Sigmoid colon (tissue), 4 donors: ENCODE measurements around the gene NOS3.

ENCODE experiments used
- EP300 ChIP-seq, 4 donors: sonication (generic); formaldehyde crosslinking; IDR thresholded peaks; one replicate each; pipeline ENCODE4 v1.6.1; 2017; ENCODE audit warnings: antibody characterized with exemption in 4 of 4
- POLR2A ChIP-seq, 2 donors: fragments of 450-650 bp; IDR thresholded peaks; one replicate each; pipeline ENCODE4 v1.6.1; 2016; ENCODE audit warnings: antibody characterized with exemption in 2 of 2, mild to moderate bottlenecking in 2 of 2, moderate library complexity in 2 of 2
- POLR2AphosphoS5 ChIP-seq, 4 donors: sonication (generic); formaldehyde crosslinking; IDR thresholded peaks; one replicate each; pipeline ENCODE4 v1.6.1; 2017; ENCODE audit warnings: antibody characterized with exemption in 4 of 4
- TF ChIP-seq, protein P1 (sequence below), 4 experiments: fragments of 450-650 bp in 3 of 4; fragments of 200-600 bp in 1 of 4; IDR thresholded peaks; one replicate each; pipeline ENCODE4 v1.5.1; 2016 to 2019; ENCODE audit warnings: antibody characterized with exemption in 4 of 4, mild to moderate bottlenecking in 3 of 4, moderate library complexity in 2 of 4

- TF ChIP-seq POLR2A (IDR thresholded peaks at IDR 0.05) (no peak), EP300 (IDR thresholded peaks at IDR 0.05) (no peak), POLR2AphosphoS5 (IDR thresholded peaks at IDR 0.05) (no peak)
- TF ChIP-seq, protein P1, sequence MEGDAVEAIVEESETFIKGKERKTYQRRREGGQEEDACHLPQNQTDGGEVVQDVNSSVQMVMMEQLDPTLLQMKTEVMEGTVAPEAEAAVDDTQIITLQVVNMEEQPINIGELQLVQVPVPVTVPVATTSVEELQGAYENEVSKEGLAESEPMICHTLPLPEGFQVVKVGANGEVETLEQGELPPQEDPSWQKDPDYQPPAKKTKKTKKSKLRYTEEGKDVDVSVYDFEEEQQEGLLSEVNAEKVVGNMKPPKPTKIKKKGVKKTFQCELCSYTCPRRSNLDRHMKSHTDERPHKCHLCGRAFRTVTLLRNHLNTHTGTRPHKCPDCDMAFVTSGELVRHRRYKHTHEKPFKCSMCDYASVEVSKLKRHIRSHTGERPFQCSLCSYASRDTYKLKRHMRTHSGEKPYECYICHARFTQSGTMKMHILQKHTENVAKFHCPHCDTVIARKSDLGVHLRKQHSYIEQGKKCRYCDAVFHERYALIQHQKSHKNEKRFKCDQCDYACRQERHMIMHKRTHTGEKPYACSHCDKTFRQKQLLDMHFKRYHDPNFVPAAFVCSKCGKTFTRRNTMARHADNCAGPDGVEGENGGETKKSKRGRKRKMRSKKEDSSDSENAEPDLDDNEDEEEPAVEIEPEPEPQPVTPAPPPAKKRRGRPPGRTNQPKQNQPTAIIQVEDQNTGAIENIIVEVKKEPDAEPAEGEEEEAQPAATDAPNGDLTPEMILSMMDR (IDR thresholded peaks at IDR 0.05) = no peak
Measured at GRCh38 chr7:150958062-150958552, 32.7 kb upstream of the NOS3 start.
